B cell (primary cell): ENCODE data around the gene RNF4. TPM values are rescaled to one million over a fixed set of nuclear protein-coding genes. Genes with fewer than 3 reads are reported as not detected.

Experiments used
- ATAC-seq: fragments of 200-7000 bp; cut with Tn5 transposase; one replicate; pipeline ENCODE4 v1.10.0; 2021; ENCODE audit warnings: low read depth, mild to moderate bottlenecking, moderate number of reproducible peaks, moderate library complexity
- CTCF ChIA-PET: fragments of 350-600 bp; sonication (Branson Sonifier 250); formaldehyde crosslinking; loops from one replicate; lab custom pipeline; 2021; ENCODE audit warnings: antibody characterized with exemption, inconsistent platforms; lab: Charles Lee
- POLR2A ChIA-PET: fragments of 350-600 bp; sonication (Branson Sonifier 250); formaldehyde crosslinking; loops from one replicate; lab custom pipeline; 2021; ENCODE audit warnings: antibody characterized with exemption; lab: Charles Lee
- DNase-seq: peaks from one replicate; pipeline ENCODE4 v3.0.0; 2013
- H2AFZ ChIP-seq: 2 replicates; pipeline ENCODE4 v1.6.1; 2012; ENCODE audit warnings: mild to moderate bottlenecking, low read depth, low read length; ENCODE audit not compliant: insufficient read depth, poor library complexity, severe bottlenecking
- H3K27ac ChIP-seq, 2 donors: 1 replicate in 1 of 2; 2 replicates in 1 of 2; pipeline ENCODE4 v1.5.1; 2012 to 2013; ENCODE audit warnings: low read length in 2 of 2, mild to moderate bottlenecking in 2 of 2, moderate library complexity in 1 of 2
- H3K27me3 ChIP-seq, 4 experiments: fragments of 200-600 bp in 1 of 4; sonication (generic) in 1 of 4; replicated peaks in 1 of 4; 1 replicate in 2 of 4; 2 replicates in 2 of 4; pipeline versions ENCODE4 v1.6.1 to v1.7.0; 2013 to 2016; ENCODE audit warnings: low read length in 3 of 4, mild to moderate bottlenecking in 2 of 4, mixed read lengths in 1 of 4, moderate library complexity in 1 of 4; ENCODE audit not compliant: insufficient read depth in 4 of 4, control insufficient read depth in 3 of 4; ENCODE audit errors: control extremely low read depth in 1 of 4
- H3K36me3 ChIP-seq, 2 experiments: replicated peaks in 1 of 2; 1 replicate in 1 of 2; 2 replicates in 1 of 2; pipeline versions ENCODE4 v1.6.1 to v1.7.1; 2013; ENCODE audit warnings: low read length in 1 of 2; ENCODE audit not compliant: insufficient read depth in 2 of 2, control insufficient read depth in 1 of 2; ENCODE audit errors: control extremely low read depth in 1 of 2, extremely low read depth in 1 of 2
- H3K4me1 ChIP-seq, 2 donors: fragments of 200-600 bp in 1 of 2; sonication (generic) in 1 of 2; 1 replicate in 1 of 2; 2 replicates in 1 of 2; pipeline versions ENCODE4 v1.5.1 to v1.6.1; 2013 to 2017; ENCODE audit warnings: low read length in 2 of 2; ENCODE audit not compliant: control insufficient read depth in 2 of 2, insufficient read depth in 2 of 2
- H3K4me2 ChIP-seq: replicated peaks from 2 replicates; pipeline ENCODE3; 2012; ENCODE audit warnings: mild to moderate bottlenecking, low read depth, low read length; ENCODE audit not compliant: poor library complexity, severe bottlenecking
- H3K4me3 ChIP-seq, 5 experiments: fragments of 200-600 bp in 1 of 5; sonication (generic) in 1 of 5; 1 replicate in 3 of 5; 2 replicates in 2 of 5; pipeline versions ENCODE4 v1.5.1 to v1.7.0; 2011 to 2016; ENCODE audit warnings: low read length in 4 of 5, mild to moderate bottlenecking in 4 of 5, low read depth in 2 of 5, control low read depth in 1 of 5, moderate library complexity in 1 of 5; ENCODE audit not compliant: insufficient read depth in 1 of 5; ENCODE audit errors: control extremely low read depth in 1 of 5, extremely low read depth in 1 of 5
- H3K79me2 ChIP-seq: fragments of 200-600 bp; sonication (generic); one replicate; pipeline ENCODE4 v1.6.0; 2016; ENCODE audit warnings: low read length; ENCODE audit not compliant: control insufficient read depth, insufficient read depth
- H3K9ac ChIP-seq: fragments of 200-600 bp; sonication (generic); 2 replicates; pipeline ENCODE4 v1.6.1; 2017; ENCODE audit warnings: mild to moderate bottlenecking, low read length, moderate library complexity
- H3K9me3 ChIP-seq, 3 donors: one replicate each; pipeline versions ENCODE4 v1.6.1 to v1.7.1; 2013; ENCODE audit warnings: low read length in 2 of 3; ENCODE audit not compliant: control insufficient read depth in 2 of 3, insufficient read depth in 1 of 3; ENCODE audit errors: control extremely low read depth in 1 of 3
- H4K20me1 ChIP-seq: 2 replicates; pipeline ENCODE4 v1.6.0; 2012; ENCODE audit warnings: mild to moderate bottlenecking, low read length; ENCODE audit not compliant: insufficient read depth, control insufficient read depth, poor library complexity, severe bottlenecking
- H3K27ac Mint-ChIP-seq: one replicate; pipeline ENCODE4 v1.8.0; 2021; ENCODE audit warnings: mixed read lengths
- H3K27me3 Mint-ChIP-seq: one replicate; pipeline ENCODE4 v1.8.0; 2021; ENCODE audit warnings: mixed read lengths
- H3K4me1 Mint-ChIP-seq: one replicate; pipeline ENCODE4 v1.8.0; 2021; ENCODE audit warnings: mixed read lengths
- H3K4me3 Mint-ChIP-seq: one replicate; pipeline ENCODE4 v1.8.0; 2021; ENCODE audit warnings: mixed read lengths
- H3K9me3 Mint-ChIP-seq: one replicate; pipeline ENCODE4 v1.8.0; 2022; ENCODE audit warnings: mixed read lengths; ENCODE audit not compliant: insufficient read depth
- CTCF ChIP-seq: fragments of 200-600 bp; IDR thresholded peaks from one replicate; pipeline ENCODE4 v1.8.0; 2022; ENCODE audit warnings: antibody characterized with exemption, mild to moderate bottlenecking
- EZH2 ChIP-seq: IDR thresholded peaks from 2 replicates; pipeline ENCODE4 v1.6.1; 2012; ENCODE audit warnings: borderline replicate concordance, low read depth, mild to moderate bottlenecking, moderate library complexity, low read length; ENCODE audit not compliant: insufficient read depth, poor library complexity, severe bottlenecking
- WGBS: methylation state at CpG from one replicate; pipeline ENCODE4 v1.1.5; 2013; ENCODE audit warnings: missing lambda C conversion rate; ENCODE audit not compliant: insufficient coverage; 5-methylcytosine and 5-hydroxymethylcytosine counted together
- intact Hi-C: fragments of 100-400 bp; cut with micrococcal nuclease; formaldehyde crosslinking; loops from one replicate; pipeline ENCODE4 v1.10.0; 2022
- polyA plus RNA-seq: library from polyadenylated mRNA; depleted of rRNA; stranded (reverse); fragments of >200 nt; gene quantifications from 2 replicates; pipeline ENCODE4 v1.2.3, GENCODE V29; 2012
- total RNA-seq, 2 donors: library from RNA; stranded (reverse); fragments of 120-200 nt in 1 of 2; gene quantifications; 1 replicate in 1 of 2; 2 replicates in 1 of 2; pipeline versions ENCODE4 v1.2.3 to v1.2.4, GENCODE V29; 2013 to 2022

RNF4 gene
- total and polyA plus RNA-seq, 2 donors (not counting 1 experiment from before 2014, with no cell fraction given): 61.8 to 95.2 TPM

DNA sequence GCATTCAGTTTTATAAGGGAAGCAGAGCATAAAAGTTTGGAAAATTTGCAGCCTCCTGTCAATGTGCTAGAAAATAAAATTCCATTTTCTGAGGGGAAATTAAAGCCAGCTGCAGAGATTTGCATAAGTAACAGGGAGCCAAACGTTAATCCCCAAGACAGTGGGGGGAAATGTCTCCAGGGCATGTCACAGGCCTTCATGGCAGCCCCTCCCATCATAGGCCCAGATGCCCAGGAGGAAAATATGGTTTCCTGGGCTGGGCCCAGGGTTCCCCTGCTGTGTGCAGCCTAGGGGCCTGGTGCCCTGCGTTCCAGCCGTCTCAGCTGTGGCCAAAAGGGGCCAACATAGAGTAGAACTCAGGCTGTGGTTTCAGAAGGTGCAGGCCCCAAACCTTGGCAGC is 9.3 kb downstream of the RNF4 start:
- TF ChIP-seq CTCF (no peak), EZH2 (no peak)
- H2AFZ ChIP-seq: no peak overlapping the region
- H4K20me1 ChIP-seq: peaks cover 99% of the 10 kb centered on the region
- peak overlapping the region in 1 of 2 donors; percentile 41 for H3K27ac ChIP-seq
- ChIA-PET POLR2A (no interaction called here), CTCF (no interaction called here)
- peaks cover 50 to 61% of the 10 kb centered on the region in 2 donors for H3K4me1 ChIP-seq
- Mint-ChIP-seq H3K27ac (peak overlapping the region; percentile 39), H3K27me3 (no peaks in the 10 kb centered on the region), H3K4me3 (peak overlapping the region; percentile 43), H3K4me1 (peaks cover 73% of the 10 kb centered on the region), H3K9me3 (no peaks in the 10 kb centered on the region)
- intact Hi-C loops: no loop called here
- H3K4me2 ChIP-seq: peak overlapping the region; percentile 17
- H3K9ac ChIP-seq: no peak overlapping the region
- WGBS: 4% methylated on average over 3 of the region's 3 CpGs
- H3K36me3 ChIP-seq: peaks cover 0 to 29% of the 10 kb centered on the region in 2 experiments
- no peaks in the 10 kb centered on the region for H3K9me3 ChIP-seq
- H3K27me3 ChIP-seq: no peaks in the 10 kb centered on the region
- peaks cover 100% of the 10 kb centered on the region for H3K79me2 ChIP-seq
- DNase-seq (no peak), ATAC-seq (no peak)
- H3K4me3 ChIP-seq: no peak overlapping the region

DNA sequence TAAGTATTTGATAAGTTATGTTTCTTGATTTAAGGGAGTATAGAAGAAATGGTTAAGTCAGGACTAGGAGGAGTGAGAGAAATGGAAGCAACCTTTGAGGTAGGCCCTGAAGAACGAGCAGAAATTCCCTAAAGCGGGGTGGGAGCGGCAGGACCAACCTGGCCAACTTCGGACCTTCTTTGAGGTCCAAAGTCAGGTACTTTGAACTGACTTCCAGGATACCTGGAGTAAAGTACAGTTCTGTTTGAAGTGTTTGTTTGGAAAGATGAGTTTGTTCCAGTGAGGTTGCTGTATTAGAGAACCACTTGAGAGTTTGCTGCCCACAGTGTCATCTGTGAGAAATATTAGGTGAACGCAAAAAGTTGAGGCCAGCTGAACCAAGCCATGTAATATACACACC is 11.7 kb downstream of the RNF4 start:
- H3K4me3 Mint-ChIP-seq: peak overlapping the region; percentile 47
- Histone ChIP-seq H3K27ac (peak overlapping the region in 1 of 2 donors; percentile 84), H3K4me3 (no peak overlapping the region), H2AFZ (no peak overlapping the region), H4K20me1 (peaks cover 97% of the 10 kb centered on the region), H3K27me3 (no peaks in the 10 kb centered on the region), H3K9me3 (no peaks in the 10 kb centered on the region), H3K79me2 (peaks cover 96% of the 10 kb centered on the region), H3K36me3 (peaks cover 0 to 22% of the 10 kb centered on the region in 2 experiments), H3K4me1 (peaks cover 69 to 82% of the 10 kb centered on the region in 2 donors), H3K4me2 (peak overlapping the region; percentile 6), H3K9ac (no peak overlapping the region)
- no peaks in the 10 kb centered on the region for H3K27me3 Mint-ChIP-seq
- H3K4me1 Mint-ChIP-seq: peaks cover 88% of the 10 kb centered on the region
- ChIA-PET CTCF (interaction anchor here (1.1 to 1.6 kb wide), 2 partner anchors 11 to 15 kb away, joined by 3 to 5 read pairs; partner anchors contain the start of gene RNF4), POLR2A (no interaction called here)
- DNase-seq (no peak), ATAC-seq (no peak)
- 90% methylated on average over 5 of the region's 5 CpGs for WGBS
- TF ChIP-seq CTCF: no peak
- TF ChIP-seq EZH2: no peak
- peak overlapping the region; percentile 68 for H3K27ac Mint-ChIP-seq
- H3K9me3 Mint-ChIP-seq: no peaks in the 10 kb centered on the region
- intact Hi-C loops: loop anchor here (10.0 kb wide), 2 partner anchors 364 to 454 kb away; partner anchors contain the start of gene ADD1
